Brain microvascular endothelial cell (primary cell): Measurements from ENCODE around the gene ITGB7.

Source experiments
- DNase-seq: peaks from one replicate; pipeline ENCODE4 v3.0.0-alpha.2; 2020
- H3K27ac ChIP-seq: fragments of 250-450 bp; sonication (Bioruptor Pico); 2 replicates; pipeline ENCODE4 v1.5.1; 2020; ENCODE audit warnings: mild to moderate bottlenecking, moderate library complexity
- H3K27me3 ChIP-seq: fragments of 250-450 bp; sonication (Bioruptor Pico); replicated peaks from 2 replicates; pipeline ENCODE4 v1.5.1; 2020; ENCODE audit warnings: mild to moderate bottlenecking
- H3K36me3 ChIP-seq: fragments of 250-450 bp; sonication (Bioruptor Pico); replicated peaks from 2 replicates; pipeline ENCODE4 v1.5.1; 2020; ENCODE audit warnings: mild to moderate bottlenecking
- H3K4me3 ChIP-seq: 2 replicates; pipeline ENCODE4 v1.5.1; 2011; ENCODE audit warnings: low read depth, mild to moderate bottlenecking, control low read depth, low read length, moderate library complexity
- in situ Hi-C: cut with HindIII; loops from 2 replicates; pipeline ENCODE4 v1.10.0; 2017; ENCODE audit warnings: low sequenced_read_pairs, low pct_ligation_motif_present
- TF ChIP-seq, protein P1 (sequence below): IDR thresholded peaks from 2 replicates; pipeline ENCODE4 v1.5.1; 2011; ENCODE audit warnings: low read depth, mild to moderate bottlenecking, moderate library complexity, low read length, control low read depth, inconsistent platforms; ENCODE audit errors: missing control alignments

The ITGB7 gene

DNA sequence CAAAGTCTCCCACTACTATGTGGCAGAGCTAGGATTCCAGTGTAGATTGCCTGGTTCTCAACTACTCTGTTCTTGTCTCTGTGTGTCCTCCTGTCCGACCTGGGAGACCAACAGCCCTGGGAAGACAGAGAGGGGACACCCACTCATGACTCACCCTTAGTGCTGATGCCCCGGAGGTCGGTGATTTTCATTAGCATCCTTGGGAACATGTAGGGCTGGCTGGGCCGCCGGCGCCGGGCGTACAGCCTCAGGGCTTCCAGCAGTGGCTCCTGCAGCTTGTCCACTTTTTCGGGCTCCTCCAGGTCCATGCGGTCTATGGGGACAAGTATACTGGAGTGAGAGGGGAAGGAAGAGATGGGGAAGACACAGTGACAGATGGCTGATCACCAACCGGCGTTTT is 5.9 kb upstream of the ITGB7 start:
- H3K27ac ChIP-seq = no peak overlapping the region
- in situ Hi-C loops = no loop called here

DNA sequence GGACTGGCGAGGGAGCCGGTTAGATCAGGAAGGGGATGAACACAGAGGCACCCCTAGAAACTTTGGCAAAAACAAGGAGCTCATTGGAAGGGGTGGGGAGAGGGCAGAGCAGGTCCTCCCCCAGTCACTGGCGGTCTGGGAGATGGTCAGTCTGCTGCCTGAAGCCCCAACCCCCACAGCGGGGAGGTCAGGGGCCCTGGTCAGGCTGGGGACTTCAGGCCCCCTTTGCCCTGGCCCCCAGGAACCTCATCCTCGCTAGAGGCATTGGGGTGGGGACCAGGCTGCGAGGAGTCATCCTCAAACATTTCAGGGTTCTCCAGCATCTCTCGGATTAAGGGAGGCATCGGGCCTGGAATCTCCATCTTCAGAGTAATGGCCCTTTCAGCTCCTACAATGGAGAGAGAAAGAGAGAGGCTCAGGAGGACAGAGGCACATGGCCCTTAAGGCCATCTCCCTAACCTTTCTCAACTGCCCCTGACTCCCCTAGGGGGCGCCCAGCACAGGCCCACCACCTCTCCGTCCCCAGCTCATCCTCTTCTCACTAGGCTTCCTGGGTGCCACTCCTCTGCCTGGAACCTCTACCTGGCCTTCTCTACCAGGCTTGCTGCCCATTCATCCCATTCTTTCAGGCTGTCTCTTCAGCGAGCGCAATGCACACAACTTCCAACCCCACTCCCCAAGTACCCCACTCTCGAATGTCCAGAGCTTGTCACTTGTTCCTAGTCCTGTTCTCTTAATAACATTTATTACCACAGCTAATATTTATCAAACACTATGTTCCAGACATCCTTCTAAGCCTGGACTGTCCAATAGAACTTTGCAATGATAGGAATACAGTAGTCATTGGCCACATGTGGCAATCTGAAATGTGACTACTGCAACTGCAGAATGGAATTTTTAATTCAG is 4.7 kb upstream of the ITGB7 start:
- in situ Hi-C loops = no loop called here
- no peak for DNase-seq
- Histone ChIP-seq H3K4me3 (no peak overlapping the region), H3K27ac (no peak overlapping the region), H3K27me3 (no peaks in the 10 kb centered on the region), H3K36me3 (peaks cover 44% of the 10 kb centered on the region)
- TF ChIP-seq, protein P1, sequence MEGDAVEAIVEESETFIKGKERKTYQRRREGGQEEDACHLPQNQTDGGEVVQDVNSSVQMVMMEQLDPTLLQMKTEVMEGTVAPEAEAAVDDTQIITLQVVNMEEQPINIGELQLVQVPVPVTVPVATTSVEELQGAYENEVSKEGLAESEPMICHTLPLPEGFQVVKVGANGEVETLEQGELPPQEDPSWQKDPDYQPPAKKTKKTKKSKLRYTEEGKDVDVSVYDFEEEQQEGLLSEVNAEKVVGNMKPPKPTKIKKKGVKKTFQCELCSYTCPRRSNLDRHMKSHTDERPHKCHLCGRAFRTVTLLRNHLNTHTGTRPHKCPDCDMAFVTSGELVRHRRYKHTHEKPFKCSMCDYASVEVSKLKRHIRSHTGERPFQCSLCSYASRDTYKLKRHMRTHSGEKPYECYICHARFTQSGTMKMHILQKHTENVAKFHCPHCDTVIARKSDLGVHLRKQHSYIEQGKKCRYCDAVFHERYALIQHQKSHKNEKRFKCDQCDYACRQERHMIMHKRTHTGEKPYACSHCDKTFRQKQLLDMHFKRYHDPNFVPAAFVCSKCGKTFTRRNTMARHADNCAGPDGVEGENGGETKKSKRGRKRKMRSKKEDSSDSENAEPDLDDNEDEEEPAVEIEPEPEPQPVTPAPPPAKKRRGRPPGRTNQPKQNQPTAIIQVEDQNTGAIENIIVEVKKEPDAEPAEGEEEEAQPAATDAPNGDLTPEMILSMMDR = peak; percentile 62

More for the DNA sequence above, 5.9 kb upstream of the ITGB7 start:
- Histone ChIP-seq H3K27me3 (no peaks in the 10 kb centered on the region), H3K4me3 (no peak overlapping the region), H3K36me3 (peaks cover 44% of the 10 kb centered on the region)
- TF ChIP-seq, protein P1 = no peak
- no peak for DNase-seq

DNA sequence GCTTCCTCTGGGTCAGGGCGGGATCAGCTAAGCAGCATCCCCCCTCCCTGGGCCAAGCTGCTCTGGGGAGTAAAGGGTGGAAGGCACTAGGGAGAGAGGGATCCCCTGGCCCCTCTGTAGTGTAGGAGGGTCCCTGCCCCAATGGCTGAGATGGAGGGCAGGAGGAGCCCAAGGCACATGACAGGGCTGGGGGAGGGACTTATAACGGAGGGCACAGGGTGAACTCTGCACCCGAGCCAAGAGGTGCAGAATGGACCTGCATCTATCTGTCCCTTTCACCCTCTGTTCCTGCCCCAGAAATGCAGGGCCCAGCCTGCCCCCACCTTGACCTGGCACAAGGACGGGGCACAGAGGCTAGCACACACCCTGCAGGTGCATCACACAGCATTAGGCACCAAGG is 3.8 kb upstream of the ITGB7 start:
- Histone ChIP-seq H3K27ac (no peak overlapping the region), H3K27me3 (no peaks in the 10 kb centered on the region), H3K4me3 (no peak overlapping the region), H3K36me3 (peaks cover 44% of the 10 kb centered on the region)
- TF ChIP-seq, protein P1 = no peak
- in situ Hi-C loops = no loop called here
- no peak for DNase-seq

DNA sequence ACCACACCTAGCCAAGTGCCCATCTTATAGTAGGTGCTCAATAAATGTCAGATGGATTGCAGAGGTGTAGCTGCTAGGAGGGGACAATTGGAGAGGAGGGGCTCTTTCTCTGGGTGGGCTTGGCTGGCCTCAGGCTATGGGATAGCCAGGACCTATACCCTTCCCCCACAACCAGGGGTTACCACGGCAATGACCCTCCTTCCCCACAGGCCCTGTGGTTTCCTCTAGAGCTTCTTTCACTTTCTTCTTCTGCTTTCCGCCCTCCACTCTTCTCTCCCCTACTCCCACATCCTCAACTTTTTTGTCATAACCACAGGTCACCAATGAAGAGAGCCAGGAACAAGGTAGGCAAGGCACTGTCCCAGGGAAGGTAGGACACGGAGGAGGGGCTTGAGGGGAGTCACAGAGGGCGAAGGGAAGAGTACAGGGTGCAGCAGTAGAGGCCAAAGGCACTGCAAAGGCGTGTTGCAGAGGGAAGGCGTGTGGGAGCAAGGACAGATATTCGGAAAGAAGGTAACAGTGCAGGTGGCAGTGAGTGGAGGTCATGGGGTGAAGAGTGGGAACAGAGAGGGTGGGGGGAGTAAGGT is 1.9 kb upstream of the ITGB7 start:
- Histone ChIP-seq H3K27me3 (no peaks in the 10 kb centered on the region), H3K27ac (no peak overlapping the region), H3K36me3 (peaks cover 35% of the 10 kb centered on the region), H3K4me3 (no peak overlapping the region)
- DNase-seq = no peak
- in situ Hi-C loops = no loop called here
- TF ChIP-seq, protein P1 = no peak

DNA sequence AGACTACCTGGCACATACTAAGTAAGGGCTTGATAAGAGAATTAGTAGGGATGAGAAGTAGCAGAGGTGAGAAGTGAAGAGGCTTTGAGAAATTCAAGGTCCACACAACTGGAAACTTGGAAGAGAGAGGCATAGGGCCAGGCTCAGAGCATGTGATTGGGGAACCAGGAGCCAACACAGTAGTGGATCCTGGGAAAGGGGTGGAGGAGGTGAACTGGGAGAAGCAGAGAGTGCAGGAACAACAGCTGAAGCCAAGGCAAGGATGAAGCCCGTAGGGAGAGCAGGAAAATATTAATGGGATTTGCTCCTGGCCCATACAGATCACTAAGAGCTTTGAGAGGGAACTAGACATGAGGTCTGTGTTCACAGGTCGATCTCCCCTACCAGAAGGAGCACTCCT is 1.4 kb upstream of the ITGB7 start:
- Histone ChIP-seq H3K27me3 (no peaks in the 10 kb centered on the region), H3K27ac (no peak overlapping the region), H3K36me3 (peaks cover 30% of the 10 kb centered on the region), H3K4me3 (no peak overlapping the region)
- in situ Hi-C loops = no loop called here
- DNase-seq = no peak
- TF ChIP-seq, protein P1 = no peak
